Choroid plexus epithelial cell (primary cell): ENCODE data around the gene MYO1B.

Source experiments
- DNase-seq: peaks from one replicate; pipeline ENCODE4 v3.0.0-alpha.2; 2010; ENCODE audit warnings: low read depth
- H3K4me3 ChIP-seq: 2 replicates; pipeline ENCODE4 v1.5.1; 2011; ENCODE audit warnings: low read depth, mild to moderate bottlenecking, control low read depth, low read length, moderate library complexity
- CTCF ChIP-seq: conservative IDR thresholded peaks from 2 replicates; pipeline ENCODE4 v1.5.1; 2011; ENCODE audit warnings: low read depth, mild to moderate bottlenecking, control low read depth, inconsistent platforms, low read length, moderate library complexity

Gene MYO1B

GRCh38 chr2:191432121-191432520 lies 186.9 kb downstream of the MYO1B start:
- no peak for DNase-seq

GRCh38 chr2:191434072-191434471 lies 188.9 kb downstream of the MYO1B start:
- no peak for TF ChIP-seq CTCF
- no peak overlapping the region for H3K4me3 ChIP-seq
- DNase-seq: no peak

More at GRCh38 chr2:191432121-191432520, 186.9 kb downstream of the MYO1B start:
- TF ChIP-seq CTCF: no peak
- H3K4me3 ChIP-seq: no peak overlapping the region

GRCh38 chr2:191435141-191435540 lies 189.9 kb downstream of the MYO1B start:
- no peak for TF ChIP-seq CTCF

GRCh38 chr2:191436368-191437055 lies 191.3 kb downstream of the MYO1B start:
- peak; percentile 17 for DNase-seq
- no peak overlapping the region for H3K4me3 ChIP-seq
- TF ChIP-seq CTCF: no peak

More at GRCh38 chr2:191435141-191435540, 189.9 kb downstream of the MYO1B start:
- no peak for DNase-seq
- no peak overlapping the region for H3K4me3 ChIP-seq

- no peak overlapping the region for H3K4me3 ChIP-seq
- TF ChIP-seq CTCF: no peak
- DNase-seq: no peak
Observed at GRCh38 chr2:191439481-191439880, 194.3 kb downstream of the MYO1B start.

GRCh38 chr2:191441496-191442214 lies 196.5 kb downstream of the MYO1B start:
- TF ChIP-seq CTCF: no peak
- no peak for DNase-seq
- H3K4me3 ChIP-seq: no peak overlapping the region
